Activated T-cell treated with anti-CD3 and anti-CD28 coated beads, Interleukin-2, amount 50 U/mL, for 1 hour (primary cell): ENCODE measurements around the gene PTGDR2.

ENCODE experiments used
- DNase-seq: peaks from one replicate; pipeline ENCODE4 v3.0.0-alpha.2; 2020

PTGDR2 gene

DNA sequence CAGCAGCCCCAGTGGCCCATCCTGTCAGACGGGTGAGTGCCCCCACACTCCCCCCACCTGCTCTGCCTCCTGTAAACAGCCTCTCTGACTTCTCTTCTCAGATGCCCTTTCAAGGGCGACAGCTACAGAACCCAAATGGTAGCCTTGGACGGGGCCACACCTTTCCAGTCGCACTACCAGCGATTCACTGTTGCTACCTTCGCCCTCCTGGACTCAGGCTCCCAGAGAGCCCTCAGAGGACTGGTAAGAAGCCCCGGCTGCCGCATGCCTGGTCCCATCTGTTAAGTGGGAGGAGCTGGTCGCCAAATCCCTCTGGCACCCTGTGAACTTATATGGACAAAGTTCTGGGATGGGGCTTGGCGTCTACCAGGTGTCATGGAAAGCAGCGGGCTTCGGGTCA lies 17.8 kb upstream of the PTGDR2 start:
- no peak for DNase-seq

DNA sequence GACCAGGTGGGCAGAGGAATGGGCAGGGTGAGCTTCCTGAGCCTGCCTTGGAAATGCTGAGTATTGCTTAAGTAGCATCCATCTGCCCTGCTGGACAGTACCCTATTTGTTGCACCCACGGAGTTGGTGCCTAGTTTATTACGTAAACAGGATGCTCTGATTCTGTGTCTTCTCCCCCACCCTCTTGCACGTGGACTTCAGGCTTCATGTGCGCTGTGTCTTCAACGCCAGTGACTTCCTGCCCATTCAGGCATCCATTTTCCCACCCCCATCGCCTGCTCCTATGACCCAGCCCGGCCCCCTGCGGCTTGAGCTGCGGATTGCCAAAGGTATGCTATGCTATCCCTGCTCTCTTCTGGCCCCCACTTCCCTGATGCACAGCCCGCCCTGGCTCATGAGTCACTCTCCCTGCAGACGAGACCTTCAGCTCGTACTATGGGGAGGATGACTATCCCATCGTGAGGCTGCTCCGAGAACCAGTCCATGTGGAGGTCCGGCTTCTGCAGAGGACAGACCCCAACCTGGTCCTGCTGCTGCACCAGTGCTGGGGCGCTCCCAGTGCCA lies 17.3 kb upstream of the PTGDR2 start:
- DNase-seq = no peak

GRCh38 chr11:60872124-60872960 lies 16.6 kb upstream of the PTGDR2 start:
- no peak for DNase-seq

GRCh38 chr11:60871378-60872061 lies 15.8 kb upstream of the PTGDR2 start:
- DNase-seq = no peak

GRCh38 chr11:60870733-60871377 lies 15.1 kb upstream of the PTGDR2 start:
- DNase-seq = no peak

DNA sequence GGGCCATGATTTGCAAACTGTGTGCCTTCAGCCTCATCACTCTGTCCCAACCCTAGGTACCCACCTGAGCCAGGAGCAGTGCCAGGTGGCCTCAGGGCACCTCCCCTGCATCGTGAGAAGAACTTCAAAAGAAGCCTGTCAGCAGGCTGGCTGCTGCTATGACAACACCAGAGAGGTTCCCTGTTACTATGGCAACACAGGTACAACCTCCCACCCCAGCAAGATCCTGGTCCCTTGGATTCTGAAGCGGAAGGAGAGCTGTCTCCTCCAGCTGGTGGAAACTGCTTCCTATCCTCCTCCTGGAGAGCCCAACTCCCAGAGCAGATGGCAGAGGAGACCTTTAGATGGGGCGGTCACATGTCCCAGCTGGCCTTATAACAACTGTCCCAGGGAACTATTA lies 14.5 kb upstream of the PTGDR2 start:
- no peak for DNase-seq

DNA sequence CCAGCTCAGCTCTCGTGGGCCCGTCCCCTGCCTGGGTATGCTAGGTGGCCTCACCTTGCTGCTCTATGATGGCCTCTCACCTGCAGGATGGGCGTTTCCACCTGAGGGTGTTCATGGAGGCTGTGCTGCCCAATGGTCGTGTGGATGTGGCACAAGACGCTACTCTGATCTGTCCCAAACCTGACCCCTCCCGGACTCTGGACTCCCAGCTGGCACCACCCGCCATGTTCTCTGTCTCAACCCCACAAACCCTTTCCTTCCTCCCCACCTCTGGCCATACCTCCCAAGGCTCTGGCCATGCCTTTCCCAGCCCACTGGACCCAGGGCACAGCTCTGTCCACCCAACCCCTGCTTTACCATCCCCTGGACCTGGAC lies 13.7 kb upstream of the PTGDR2 start:
- DNase-seq = no peak

DNA sequence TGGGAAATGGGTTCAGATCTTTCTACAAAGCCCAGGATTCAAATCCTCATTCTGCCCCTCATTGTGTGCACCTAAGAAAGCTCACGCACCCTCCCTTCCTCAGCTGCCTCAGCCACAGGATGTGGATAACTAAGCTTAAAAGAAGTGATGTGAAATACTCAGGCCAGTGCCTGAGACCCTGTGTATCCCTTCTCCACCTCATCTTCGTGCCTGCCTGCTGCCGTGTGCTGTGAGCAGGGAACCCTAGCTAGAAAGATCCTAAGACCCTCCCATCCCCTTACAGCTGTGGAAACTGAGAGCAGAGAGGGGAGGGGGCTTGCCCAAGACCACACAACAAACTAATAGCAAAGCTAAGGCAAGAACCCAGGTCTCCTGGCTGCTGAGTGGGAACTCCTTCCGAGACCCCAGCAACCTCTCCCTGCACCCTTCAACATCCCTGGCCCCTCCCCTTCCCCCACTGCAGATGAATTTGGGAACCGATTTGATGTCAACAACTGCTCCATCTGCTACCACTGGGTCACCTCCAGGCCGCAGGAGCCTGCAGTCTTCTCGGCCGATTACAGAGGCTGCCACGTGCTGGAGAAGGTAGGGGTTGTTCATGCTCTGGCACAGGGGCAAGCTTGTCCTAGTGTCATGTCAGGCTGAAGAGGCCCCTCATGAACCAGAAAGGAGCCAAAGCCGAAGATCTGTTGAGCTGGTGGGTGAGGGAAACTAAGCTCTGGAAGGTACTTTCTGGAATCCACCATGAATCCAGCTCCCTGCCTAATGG lies 13.1 kb upstream of the PTGDR2 start:
- no peak for DNase-seq

DNA sequence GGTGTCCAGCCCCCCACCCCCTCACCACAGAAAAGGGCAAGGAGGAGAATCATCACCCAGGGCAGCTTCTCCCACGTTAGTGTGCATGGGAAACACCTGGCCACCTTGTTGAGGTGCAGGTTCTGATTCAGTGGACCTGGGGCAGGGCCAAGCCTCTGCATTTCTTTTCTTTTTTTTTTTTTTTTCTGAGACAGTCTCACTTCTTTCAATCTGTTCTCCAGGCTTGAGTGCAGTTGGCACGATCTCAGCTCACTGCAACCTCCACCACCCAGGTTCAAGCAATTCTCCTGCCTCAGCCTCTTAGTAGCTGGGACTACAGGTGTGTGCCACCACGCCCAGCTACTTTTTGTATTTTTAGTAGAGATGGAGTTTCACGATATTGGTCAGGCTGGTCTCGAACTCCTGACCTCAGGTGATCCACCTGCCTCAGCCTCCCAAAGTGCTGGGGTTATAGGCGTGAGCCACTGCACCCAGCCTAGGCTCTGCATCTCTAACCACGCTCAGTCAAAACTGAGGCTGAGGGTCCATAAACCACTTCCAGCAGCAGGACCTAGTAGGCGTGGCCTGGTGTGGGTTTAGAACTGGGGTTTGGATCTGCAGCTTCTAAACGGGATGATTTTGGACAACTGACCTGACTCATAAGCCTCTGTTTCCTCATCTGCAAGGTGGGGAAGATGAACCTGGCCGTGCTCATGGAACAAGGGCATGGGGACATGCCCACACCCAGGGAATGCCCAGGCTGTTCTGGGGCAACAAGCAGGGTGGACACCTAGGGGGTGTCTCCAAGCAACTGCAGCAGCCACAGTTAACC lies 12.3 kb upstream of the PTGDR2 start:
- no peak for DNase-seq

- DNase-seq = no peak
Measured at GRCh38 chr11:60866911-60867870, 11.4 kb upstream of the PTGDR2 start, which contains the start of gene ZP1. ZP1 (plus strand) TSS chr11:60867542; CDS start chr11:60867562, 20 bp downstream.

DNA sequence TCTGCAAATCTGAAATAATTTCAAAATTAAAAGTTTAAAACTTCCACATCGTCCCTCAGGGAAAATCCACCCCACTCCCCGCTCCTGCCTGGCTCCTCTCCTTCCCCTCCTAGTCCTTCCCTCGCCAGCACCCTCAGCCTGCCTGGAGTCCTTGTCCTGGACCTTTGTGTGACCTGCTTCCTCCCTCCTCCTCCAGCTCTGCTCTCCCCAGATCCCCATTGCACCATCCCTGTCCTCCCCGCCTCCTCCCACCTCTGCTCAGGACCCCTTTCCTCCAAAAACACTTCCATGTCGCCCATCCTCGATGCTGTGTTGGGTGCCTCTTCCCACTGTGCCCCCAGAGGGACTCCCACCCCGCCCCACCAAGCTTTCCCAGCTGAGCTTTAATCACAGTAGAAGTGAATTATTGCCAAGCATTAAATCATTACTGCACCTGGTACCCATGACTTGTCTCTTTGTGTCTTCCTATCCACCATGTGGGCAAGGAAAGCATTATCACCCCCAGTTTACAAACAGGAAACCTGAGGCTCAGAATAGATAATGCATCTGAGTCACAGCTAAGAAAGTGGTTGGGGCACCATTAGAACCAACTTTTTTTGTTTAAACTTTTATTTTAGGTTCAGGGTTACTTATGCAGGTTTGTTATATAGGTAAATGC lies 9.2 kb upstream of the PTGDR2 start:
- no peak for DNase-seq

DNA sequence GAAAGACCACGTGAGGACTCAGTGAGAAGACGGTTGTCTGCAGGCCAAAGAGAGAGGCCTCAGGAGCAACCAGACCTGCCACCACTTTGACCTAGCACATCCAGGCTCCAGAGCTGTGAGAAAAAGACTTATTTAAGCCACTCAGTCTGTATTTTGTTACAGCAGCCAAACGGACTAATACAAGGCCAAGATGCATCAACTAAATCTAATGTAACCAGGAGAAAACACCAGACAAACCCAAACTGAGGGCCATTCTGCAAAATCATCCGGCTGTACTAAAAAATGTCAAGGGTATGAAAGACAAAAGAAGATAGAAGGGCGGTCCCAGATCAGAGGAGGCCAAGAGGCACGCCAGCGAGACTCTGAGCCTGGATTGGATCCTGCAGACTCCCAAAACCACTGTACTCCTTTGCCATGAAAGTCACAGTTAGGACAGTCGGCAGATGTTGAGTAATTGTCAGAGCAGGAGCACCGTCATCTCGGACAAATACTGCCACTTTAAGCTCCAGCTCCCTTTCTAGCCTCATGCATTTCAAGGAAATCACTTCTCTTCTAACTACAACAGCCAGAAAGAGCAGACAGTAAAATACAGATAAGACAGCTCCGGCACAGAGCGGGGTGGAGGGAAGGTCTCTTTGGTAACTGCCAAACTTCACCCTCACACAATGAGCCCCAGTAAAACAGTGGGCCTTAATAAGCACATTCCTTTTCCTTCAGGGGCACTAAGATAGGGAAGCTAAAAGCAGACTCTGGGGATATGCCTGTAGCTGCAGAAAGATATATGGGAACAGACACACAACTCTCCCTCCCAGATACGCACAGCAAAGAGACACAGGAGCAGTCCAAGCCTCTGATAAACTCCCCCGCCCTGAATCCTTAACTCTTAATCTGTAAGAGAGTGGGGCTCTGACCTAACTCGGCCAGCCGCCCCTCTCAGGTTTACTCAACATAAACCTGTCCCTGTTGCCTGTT lies 8.1 kb upstream of the PTGDR2 start:
- no peak for DNase-seq

DNA sequence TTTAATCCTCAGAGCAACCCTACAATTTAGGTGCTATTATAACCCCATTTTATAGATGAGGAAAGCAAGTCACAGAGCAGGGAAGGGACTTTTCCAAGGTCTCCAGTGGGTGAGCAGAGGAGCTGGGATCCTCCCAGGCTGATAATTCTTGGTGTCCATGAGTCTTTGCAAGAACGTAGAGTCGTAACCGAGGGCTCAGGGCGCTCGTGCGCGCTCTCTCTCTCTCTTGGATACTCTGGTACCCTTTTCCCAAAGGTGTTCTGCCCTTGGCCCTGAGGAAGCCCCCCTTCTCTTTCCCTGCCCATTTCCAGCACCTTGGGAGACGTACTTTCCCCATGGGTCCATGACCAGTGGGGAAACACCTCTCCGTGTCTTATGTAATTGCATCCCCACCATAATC lies 6.4 kb upstream of the PTGDR2 start:
- DNase-seq = no peak

- DNase-seq = no peak
Measured at GRCh38 chr11:60860943-60861342, 5.2 kb upstream of the PTGDR2 start.

- DNase-seq = no peak
Measured at GRCh38 chr11:60859616-60860250, 4.0 kb upstream of the PTGDR2 start.

DNA sequence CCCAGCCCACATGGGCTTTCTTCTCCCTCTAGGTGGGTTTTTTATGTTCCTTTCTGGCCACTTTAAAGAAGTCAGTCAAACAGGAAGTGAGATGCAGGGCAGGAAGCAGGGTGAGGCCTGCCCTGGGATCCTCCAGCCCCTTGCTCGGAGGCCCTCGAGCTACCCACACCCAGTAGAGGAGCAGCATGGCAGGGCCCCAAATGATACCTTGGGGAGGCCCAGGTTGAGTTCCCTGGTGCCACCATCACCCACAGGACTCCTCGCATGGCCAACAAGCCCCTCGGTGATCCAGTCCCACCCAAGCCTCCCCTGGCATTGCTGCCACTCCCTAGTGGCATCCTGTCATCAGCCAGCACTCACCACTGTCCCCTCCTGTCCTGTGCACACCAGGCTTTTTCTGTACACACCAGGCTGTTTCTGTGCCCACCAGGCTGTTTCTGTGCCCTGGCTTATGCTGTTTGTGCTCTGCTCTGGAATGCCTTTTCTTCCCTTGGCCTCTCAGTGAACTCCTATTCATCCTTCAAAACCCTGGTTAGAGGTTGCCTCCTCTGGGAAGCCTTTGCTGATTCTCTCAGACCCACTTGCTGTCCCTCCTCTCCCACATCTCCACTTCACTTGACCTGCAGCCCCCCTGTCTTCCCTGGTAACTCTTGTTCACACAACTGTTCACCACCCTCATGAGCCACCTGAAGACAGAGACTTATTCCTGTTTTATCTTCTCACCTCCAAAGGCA lies 3.1 kb upstream of the PTGDR2 start:
- no peak for DNase-seq

- no peak for DNase-seq
Measured at GRCh38 chr11:60858236-60858635, 2.5 kb upstream of the PTGDR2 start.
